H9 (cell line): ENCODE data around the gene LDLR. TPM values are rescaled to one million over a fixed set of nuclear protein-coding genes. Genes with fewer than 3 reads are reported as not detected.

Experiments
- DNase-seq: peaks from one replicate; pipeline ENCODE4 v3.0.0-alpha.2; 2017
- H2AFZ ChIP-seq: one replicate; pipeline ENCODE4 v1.6.1; 2013; ENCODE audit warnings: mild to moderate bottlenecking, low read length, control low read depth, moderate library complexity
- H2AK5ac ChIP-seq: 2 replicates; pipeline ENCODE4 v1.6.1; 2013; ENCODE audit warnings: low read length, control low read depth, mixed read lengths; ENCODE audit not compliant: insufficient read length
- H2BK120ac ChIP-seq: one replicate; pipeline ENCODE4 v1.6.1; 2013; ENCODE audit warnings: low read depth, mild to moderate bottlenecking, low read length, control low read depth, inconsistent platforms; ENCODE audit not compliant: poor library complexity, severe bottlenecking
- H2BK12ac ChIP-seq: 2 replicates; pipeline ENCODE4 v1.6.1; 2013; ENCODE audit warnings: low read length, control low read depth, mixed read lengths, low read depth; ENCODE audit not compliant: insufficient read length
- H2BK15ac ChIP-seq: 2 replicates; pipeline ENCODE4 v1.6.1; 2013; ENCODE audit warnings: low read depth, low read length, control low read depth
- H2BK20ac ChIP-seq: one replicate; pipeline ENCODE4 v1.6.1; 2013; ENCODE audit warnings: low read depth, mild to moderate bottlenecking, low read length, control low read depth, inconsistent platforms; ENCODE audit not compliant: poor library complexity, severe bottlenecking
- H2BK5ac ChIP-seq: 2 replicates; pipeline ENCODE4 v1.6.1; 2013; ENCODE audit warnings: low read length, control low read depth, mixed read lengths; ENCODE audit not compliant: insufficient read length
- H3K14ac ChIP-seq: 2 replicates; pipeline ENCODE4 v1.6.1; 2013; ENCODE audit warnings: low read length, control low read depth; ENCODE audit not compliant: insufficient read depth
- H3K18ac ChIP-seq: 2 replicates; pipeline ENCODE4 v1.6.1; 2013; ENCODE audit warnings: low read depth, mild to moderate bottlenecking, mixed read lengths, low read length, control low read depth; ENCODE audit not compliant: insufficient read length
- H3K23ac ChIP-seq: 2 replicates; pipeline ENCODE4 v1.6.1; 2013; ENCODE audit warnings: low read length, control low read depth, mixed read lengths, low read depth; ENCODE audit not compliant: insufficient read length
- H3K23me2 ChIP-seq: 2 replicates; pipeline ENCODE4 v1.6.1; 2013; ENCODE audit warnings: low read depth, mild to moderate bottlenecking, mixed read lengths, low read length, control low read depth; ENCODE audit not compliant: insufficient read length, poor library complexity, severe bottlenecking
- H3K27ac ChIP-seq: 2 replicates; pipeline ENCODE4 v1.5.1; 2013; ENCODE audit warnings: low read length, control low read depth, mixed read lengths, low read depth; ENCODE audit not compliant: insufficient read length
- H3K27me3 ChIP-seq: 2 replicates; pipeline ENCODE4 v1.6.1; 2013; ENCODE audit warnings: low read length, control low read depth, inconsistent platforms; ENCODE audit not compliant: insufficient read depth
- H3K4ac ChIP-seq: 2 replicates; pipeline ENCODE4 v1.6.1; 2013; ENCODE audit warnings: low read depth, mild to moderate bottlenecking, control low read depth, inconsistent platforms, low read length, moderate library complexity
- H3K4me1 ChIP-seq: 2 replicates; pipeline ENCODE4 v1.6.1; 2013; ENCODE audit warnings: low read length, control low read depth, inconsistent platforms; ENCODE audit not compliant: insufficient read depth
- H3K4me2 ChIP-seq: 2 replicates; pipeline ENCODE4 v1.6.1; 2013; ENCODE audit warnings: low read length, control low read depth, mixed read lengths; ENCODE audit not compliant: insufficient read length, insufficient read depth
- H3K56ac ChIP-seq: 2 replicates; pipeline ENCODE4 v1.6.1; 2013; ENCODE audit warnings: low read depth, mild to moderate bottlenecking, mixed read lengths, low read length, control low read depth; ENCODE audit not compliant: insufficient read length
- H3K79me1 ChIP-seq: 2 replicates; pipeline ENCODE4 v1.6.1; 2013; ENCODE audit warnings: low read depth, mild to moderate bottlenecking, moderate library complexity, low read length, control low read depth, inconsistent platforms; ENCODE audit not compliant: insufficient read depth, poor library complexity, severe bottlenecking
- H3K79me2 ChIP-seq: 2 replicates; pipeline ENCODE4 v1.6.1; 2013; ENCODE audit warnings: low read length, control low read depth, inconsistent platforms; ENCODE audit not compliant: insufficient read depth
- H3K9ac ChIP-seq: 2 replicates; pipeline ENCODE4 v1.6.1; 2013; ENCODE audit warnings: low read length, control low read depth, mixed read lengths; ENCODE audit not compliant: insufficient read length; ENCODE audit errors: extremely low read depth
- H3K9me3 ChIP-seq: one replicate; pipeline ENCODE4 v1.6.1; 2013; ENCODE audit warnings: low read depth, low read length, inconsistent platforms; ENCODE audit not compliant: control insufficient read depth
- H3T11ph ChIP-seq: one replicate; pipeline ENCODE4 v1.6.1; 2013; ENCODE audit warnings: mild to moderate bottlenecking, low read length, control low read depth, inconsistent platforms
- H4K20me1 ChIP-seq: one replicate; pipeline ENCODE4 v1.6.1; 2013; ENCODE audit not compliant: control insufficient read depth, insufficient read length, insufficient read depth
- H4K5ac ChIP-seq: 2 replicates; pipeline ENCODE4 v1.6.1; 2013; ENCODE audit warnings: low read depth, mild to moderate bottlenecking, mixed read lengths, low read length, control low read depth; ENCODE audit not compliant: insufficient read length
- H4K8ac ChIP-seq: replicated peaks from 2 replicates; pipeline ENCODE4 v1.6.1; 2013; ENCODE audit warnings: low read length, control low read depth, mixed read lengths, low read depth; ENCODE audit not compliant: insufficient read length
- H4K91ac ChIP-seq: 2 replicates; pipeline ENCODE4 v1.6.1; 2013; ENCODE audit warnings: low read depth, mild to moderate bottlenecking, moderate library complexity, mixed read lengths, low read length, control low read depth; ENCODE audit not compliant: insufficient read length
- H3K27ac Mint-ChIP-seq, 3 experiments: 2 replicates in 2 of 3; 3 replicates in 1 of 3; pipeline ENCODE4 v1.8.0; 2020 to 2021; ENCODE audit warnings: mixed read lengths in 3 of 3, mild to moderate bottlenecking in 1 of 3, moderate library complexity in 1 of 3
- H3K27me3 Mint-ChIP-seq: 2 replicates; pipeline ENCODE4 v1.8.0; 2021; ENCODE audit warnings: low read depth, mild to moderate bottlenecking, moderate library complexity, mixed read lengths
- H3K36me3 Mint-ChIP-seq, 3 experiments: 2 replicates in 2 of 3; 3 replicates in 1 of 3; pipeline ENCODE4 v1.8.0; 2020 to 2021; ENCODE audit warnings: low read depth in 3 of 3, mixed read lengths in 3 of 3; ENCODE audit not compliant: insufficient read depth in 1 of 3
- H3K4me1 Mint-ChIP-seq, 2 experiments: 2 replicates each; pipeline ENCODE4 v1.8.0; 2020; ENCODE audit warnings: mixed read lengths in 2 of 2
- H3K4me3 Mint-ChIP-seq, 2 experiments: 2 replicates in 1 of 2; 3 replicates in 1 of 2; pipeline ENCODE4 v1.8.0; 2020 to 2021; ENCODE audit warnings: mild to moderate bottlenecking in 2 of 2, mixed read lengths in 2 of 2, moderate library complexity in 1 of 2
- H3K9me3 Mint-ChIP-seq, 2 experiments: 2 replicates in 1 of 2; 3 replicates in 1 of 2; pipeline ENCODE4 v1.8.0; 2020; ENCODE audit warnings: mild to moderate bottlenecking in 2 of 2, mixed read lengths in 2 of 2, moderate library complexity in 1 of 2
- WGBS: extraction: QIAGEN DNeasy Blood & Tissue Kit; methylation state at CpG from one replicate; pipeline ENCODE4 v1.1.7; 2013; ENCODE audit warnings: missing lambda C conversion rate, low lambda C conversion rate, mixed read lengths; ENCODE audit not compliant: insufficient read length; ENCODE audit errors: extremely low coverage; 5-methylcytosine and 5-hydroxymethylcytosine counted together
- total RNA-seq: library from RNA; stranded (reverse); gene quantifications from 2 replicates; pipeline ENCODE4 v1.2.1, GENCODE V29; 2021
- TF ChIP-seq, protein P1 (sequence below): fragments of 200-600 bp; sonication (generic); conservative IDR thresholded peaks from 3 replicates; pipeline ENCODE4 v1.8.0; 2021; ENCODE audit warnings: antibody characterized with exemption, mild to moderate bottlenecking

LDLR gene
- total RNA-seq, 1 experiment from 2014 or later = 92.7 TPM

DNA sequence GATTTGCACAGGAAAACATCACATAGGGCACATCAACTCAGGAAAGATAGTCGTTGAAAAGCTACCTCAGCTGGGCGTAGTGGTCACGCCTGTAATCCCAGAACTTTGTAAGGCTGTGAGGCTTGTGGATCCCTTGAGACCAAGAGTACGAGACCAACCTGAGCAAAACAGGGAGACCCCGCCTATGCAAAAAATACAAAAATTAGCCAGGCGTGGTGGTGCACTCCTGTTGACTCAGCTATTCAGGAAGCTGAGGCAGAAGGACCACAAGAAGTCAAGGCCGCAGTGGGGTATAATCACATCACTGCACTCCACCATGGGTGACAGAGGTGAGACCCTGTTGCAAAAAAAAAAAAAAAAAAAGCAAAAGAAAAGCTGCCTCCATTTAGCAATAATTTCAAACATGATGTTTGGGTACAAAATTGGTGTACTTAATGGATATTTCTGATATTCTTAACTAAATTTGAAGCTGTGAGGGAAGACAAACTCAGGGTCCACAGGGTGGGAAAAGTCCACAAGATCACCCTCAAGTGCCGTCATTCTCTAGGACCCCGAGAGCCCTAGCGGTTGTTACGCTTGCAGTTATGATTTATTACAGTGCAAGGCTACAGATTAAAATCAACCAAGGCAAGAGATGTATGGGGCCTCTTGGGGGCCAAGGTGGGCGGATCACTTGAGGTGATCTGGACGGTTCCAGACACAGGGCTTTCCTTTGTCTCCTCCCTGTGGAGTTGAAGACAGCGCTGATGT lies 42.5 kb upstream of the LDLR start:
- Histone ChIP-seq H2AFZ (no peak overlapping the region), H3K4me2 (no peak overlapping the region), H3K27me3 (no peaks in the 10 kb centered on the region), H3K18ac (no peak overlapping the region), H3K9ac (no peak overlapping the region), H2BK15ac (no peak overlapping the region), H3T11ph (no peak overlapping the region), H3K56ac (no peak overlapping the region), H2AK5ac (no peak overlapping the region), H2BK120ac (no peak overlapping the region), H3K14ac (no peak overlapping the region), H3K9me3 (no peaks in the 10 kb centered on the region), H3K4ac (no peak overlapping the region), H3K23me2 (no peaks in the 10 kb centered on the region), H3K23ac (no peak overlapping the region), H2BK20ac (no peak overlapping the region), H3K27ac (no peak overlapping the region), H3K79me2 (no peaks in the 10 kb centered on the region), H4K91ac (no peak overlapping the region), H4K5ac (no peak overlapping the region), H4K8ac (no peak overlapping the region), H3K79me1 (no peaks in the 10 kb centered on the region), H2BK5ac (no peak overlapping the region), H3K4me1 (no peaks in the 10 kb centered on the region), H2BK12ac (no peak overlapping the region), H4K20me1 (no peaks in the 10 kb centered on the region)
- no peak for DNase-seq
- TF ChIP-seq, protein P1, sequence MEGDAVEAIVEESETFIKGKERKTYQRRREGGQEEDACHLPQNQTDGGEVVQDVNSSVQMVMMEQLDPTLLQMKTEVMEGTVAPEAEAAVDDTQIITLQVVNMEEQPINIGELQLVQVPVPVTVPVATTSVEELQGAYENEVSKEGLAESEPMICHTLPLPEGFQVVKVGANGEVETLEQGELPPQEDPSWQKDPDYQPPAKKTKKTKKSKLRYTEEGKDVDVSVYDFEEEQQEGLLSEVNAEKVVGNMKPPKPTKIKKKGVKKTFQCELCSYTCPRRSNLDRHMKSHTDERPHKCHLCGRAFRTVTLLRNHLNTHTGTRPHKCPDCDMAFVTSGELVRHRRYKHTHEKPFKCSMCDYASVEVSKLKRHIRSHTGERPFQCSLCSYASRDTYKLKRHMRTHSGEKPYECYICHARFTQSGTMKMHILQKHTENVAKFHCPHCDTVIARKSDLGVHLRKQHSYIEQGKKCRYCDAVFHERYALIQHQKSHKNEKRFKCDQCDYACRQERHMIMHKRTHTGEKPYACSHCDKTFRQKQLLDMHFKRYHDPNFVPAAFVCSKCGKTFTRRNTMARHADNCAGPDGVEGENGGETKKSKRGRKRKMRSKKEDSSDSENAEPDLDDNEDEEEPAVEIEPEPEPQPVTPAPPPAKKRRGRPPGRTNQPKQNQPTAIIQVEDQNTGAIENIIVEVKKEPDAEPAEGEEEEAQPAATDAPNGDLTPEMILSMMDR = no peak
- Mint-ChIP-seq H3K27me3 (no peaks in the 10 kb centered on the region), H3K4me3 (no peak overlapping the region), H3K9me3 (no peaks in the 10 kb centered on the region), H3K27ac (peak overlapping the region in 1 of 3 experiments; percentile 31; a peak in 1 of 7 replicates), H3K36me3 (peaks cover 33 to 75% (median 55%) of the 10 kb centered on the region in 3 experiments; a peak in 6 of 7 replicates), H3K4me1 (no peaks in the 10 kb centered on the region)
- no CpG with 5 or more reads among the region's 14 CpGs for WGBS
